Liver (tissue), 5 donors: ENCODE measurements around the gene CAMP. TPM values are rescaled to one million over a fixed set of nuclear protein-coding genes. Genes with fewer than 3 reads are reported as not detected.

Source experiments
- polyA plus RNA-seq, 2 donors: library from polyadenylated mRNA; stranded (reverse) in 1 of 2; unstranded in 1 of 2; fragments of 200-250 nt in 1 of 2; fragments of >200 nt in 1 of 2; fragmentation: Nextera tagmentation in 1 of 2; extraction: Ambion mirVana in 1 of 2; gene quantifications; one replicate each; pipeline versions ENCODE4 v1.2.1 to v1.2.3, GENCODE V29; 2013 to 2015
- small RNA-seq: library from RNA; depleted of rRNA; stranded (forward); fragments of <200 nt; gene quantifications from one replicate; pipeline ENCODE3, GENCODE V24; 2014
- total RNA-seq, 2 donors: library from RNA; depleted of rRNA; stranded (reverse); fragments of >200 nt; gene quantifications; one replicate each; pipeline ENCODE4 v1.2.3, GENCODE V29; 2014
- donor health status: healthy.
- donor health status: healthy.
- donor health status: healthy.

CAMP gene
- total and polyA plus RNA-seq, 4 donors, result 0.25 to 3.2 (median 0.62) TPM; not detected in 1

Small RNA genes lying within 50 kb of the gene (small RNA-seq; reads per million reads assigned to genes)
- 1.9 reads per million, percentile 87 among the genes with 10 or more reads in this experiment for gene MIR4443
- not detected for gene NDUFB1P1
- not detected for gene RNU7-128P

Other genes with a start within 250 kb of the CAMP start
- gene MAP4, start 207.1 kb upstream of the CAMP start, total RNA-seq, result 10 to 100 TPM; 16.6 to 33.7 TPM
- gene MAP4, start 207.1 kb upstream of the CAMP start, polyA plus RNA-seq, result 10 to 100 TPM; 27.8 to 41.4 TPM
- gene CDC25A, start 35.1 kb upstream of the CAMP start, total RNA-seq, result 10 to 100 TPM in 1 of 2 donors, under 1 TPM in 1; 0.25 to 29.6 TPM
- under 1 TPM; 0.18 to 0.95 TPM for gene CDC25A, start 35.1 kb upstream of the CAMP start, polyA plus RNA-seq
- 1 to 10 TPM; 2.1 to 3.3 TPM for gene ZNF589, start 17.6 kb downstream of the CAMP start, total RNA-seq
- 1 to 10 TPM in 1 of 2 donors, under 1 TPM in 1; 0.49 to 1.0 TPM for gene ZNF589, start 17.6 kb downstream of the CAMP start, polyA plus RNA-seq
- gene NME6, start 77.9 kb downstream of the CAMP start, total RNA-seq, result 10 to 100 TPM in 1 of 2 donors, 1 to 10 TPM in 1; 8.8 to 11.7 TPM
- 10 to 100 TPM; 10.6 to 13.4 TPM for gene NME6, start 77.9 kb downstream of the CAMP start, polyA plus RNA-seq
- not detected for gene SPINK8, start 110.2 kb downstream of the CAMP start, total RNA-seq
- not detected for gene SPINK8, start 110.2 kb downstream of the CAMP start, polyA plus RNA-seq
- not detected for gene FBXW12, start 148.7 kb downstream of the CAMP start, total RNA-seq
- gene FBXW12, start 148.7 kb downstream of the CAMP start, polyA plus RNA-seq, result not detected
- 100 to 1,000 TPM in 1 of 2 donors, 10 to 100 TPM in 1; 90.0 to 204 TPM for gene PLXNB1, start 206.6 kb downstream of the CAMP start, total RNA-seq
- gene PLXNB1, start 206.6 kb downstream of the CAMP start, polyA plus RNA-seq, result 10 to 100 TPM; 38.1 to 55.7 TPM
- gene CCDC51, start 216.6 kb downstream of the CAMP start, total RNA-seq, result 10 to 100 TPM in 1 of 2 donors, 1 to 10 TPM in 1; 7.9 to 12.7 TPM
- gene CCDC51, start 216.6 kb downstream of the CAMP start, polyA plus RNA-seq, result 10 to 100 TPM in 1 of 2 donors, 1 to 10 TPM in 1; 9.2 to 13.7 TPM
- 10 to 100 TPM; 75.2 to 92.0 TPM for gene TMA7, start 216.8 kb downstream of the CAMP start, total RNA-seq
- gene TMA7, start 216.8 kb downstream of the CAMP start, polyA plus RNA-seq, result 100 to 1,000 TPM; 134 to 241 TPM
- gene ATRIP, start 223.2 kb downstream of the CAMP start, total RNA-seq, result 1 to 10 TPM; 3.3 to 4.6 TPM
- gene ATRIP, start 223.2 kb downstream of the CAMP start, polyA plus RNA-seq, result 1 to 10 TPM; 1.7 to 2.5 TPM